ENCODE results near the gene PTOV1.

The PTOV1 gene

GRCh38 chr19:49850221-49850486 is 805 bp upstream of the PTOV1 start:
- Histone ChIP-seq H3K9me3 (ENCODE audit: control extremely low read depth in 1 of 5, control insufficient read depth in 4 of 5, insufficient read depth in 2 of 5, low read depth in 1 of 5, low read length in 4 of 5) (peaks cover 0 to 6% (median 0%) of the 10 kb centered on the region in 5 experiments), H3K4me3 (ENCODE audit: control insufficient read depth in 1 of 7, extremely low read depth in 1 of 7, insufficient read depth in 4 of 7, low read depth in 2 of 7, low read length in 6 of 7) (peak overlapping the region in 6 of 7 experiments; percentile 62 to 89 (median 83)), H3K4me1 (ENCODE audit: control extremely low read depth in 1 of 4, control insufficient read depth in 4 of 4, insufficient read depth in 4 of 4, low read length in 3 of 4) (peaks cover 7 to 38% (median 29%) of the 10 kb centered on the region in 4 experiments), H3K27ac (ENCODE audit: insufficient read depth in 1 of 2, low read depth in 1 of 2, low read length in 2 of 2, poor library complexity in 1 of 2, severe bottlenecking in 2 of 2) (peak overlapping the region; percentile 90 to 93), H3K36me3 (ENCODE audit: control insufficient read depth in 4 of 4, insufficient read depth in 4 of 4, low read length in 3 of 4) (peaks cover 0 to 9% (median 5%) of the 10 kb centered on the region in 4 experiments), H3K27me3 (replicated peaks in 2 of 5; ENCODE audit: control insufficient read depth in 4 of 5, insufficient read depth in 5 of 5, low read length in 4 of 5) (no peaks in the 10 kb centered on the region)
- no peak for DNase-seq
- 95% methylated on average over 4 of the region's 12 CpGs for WGBS (ENCODE audit: insufficient coverage)
- POLR2A ChIA-PET: interaction anchor here (0.6 to 2.1 kb wide), 6 partner anchors 14 to 84 kb away, joined by 3 to 9 read pairs (median 5); partner anchors contain the start of genes AKT1S1, FUZ, PNKP and TBC1D17
- CTCF ChIA-PET: interaction anchor here (0.9 to 2.7 kb wide), 7 partner anchors 14 to 81 kb away, joined by 3 to 11 read pairs (median 4); partner anchors contain the start of gene FUZ

GRCh38 chr19:49851456-49852259 is 699 bp downstream of the PTOV1 start:
- peak overlapping the region in 1 of 2 experiments; percentile 93 for H3K27ac ChIP-seq (ENCODE audit: insufficient read depth in 1 of 2, low read depth in 1 of 2, low read length in 2 of 2, poor library complexity in 1 of 2, severe bottlenecking in 2 of 2)
- H3K9me3 ChIP-seq (ENCODE audit: control extremely low read depth in 1 of 5, control insufficient read depth in 4 of 5, insufficient read depth in 2 of 5, low read depth in 1 of 5, low read length in 4 of 5): peaks cover 0 to 6% (median 0%) of the 10 kb centered on the region in 5 experiments
- CTCF ChIA-PET: interaction anchor here (1.6 to 2.7 kb wide), 3 partner anchors 13 to 42 kb away, joined by 4 to 11 read pairs (median 10); no protein-coding TSS in a partner anchor
- H3K4me3 ChIP-seq (ENCODE audit: control insufficient read depth in 1 of 7, extremely low read depth in 1 of 7, insufficient read depth in 4 of 7, low read depth in 2 of 7, low read length in 6 of 7): peak overlapping the region; percentile 62 to 89 (median 84)
- H3K36me3 ChIP-seq (ENCODE audit: control insufficient read depth in 4 of 4, insufficient read depth in 4 of 4, low read length in 3 of 4): peaks cover 0 to 23% (median 14%) of the 10 kb centered on the region in 4 experiments
- POLR2A ChIA-PET: interaction anchor here (0.8 to 2.1 kb wide), 5 partner anchors 12 to 78 kb away, joined by 3 to 9 read pairs (median 3); partner anchors contain the start of genes ATF5, FUZ and NUP62
- H3K27me3 ChIP-seq (replicated peaks in 2 of 5; ENCODE audit: control insufficient read depth in 4 of 5, insufficient read depth in 5 of 5, low read length in 4 of 5): no peaks in the 10 kb centered on the region
- peaks cover 7 to 38% (median 29%) of the 10 kb centered on the region in 4 experiments for H3K4me1 ChIP-seq (ENCODE audit: control extremely low read depth in 1 of 4, control insufficient read depth in 4 of 4, insufficient read depth in 4 of 4, low read length in 3 of 4)
- DNase-seq: peak in 1 of 3 donors; percentile 25
- WGBS (ENCODE audit: insufficient coverage): 3% methylated on average over 60 of the region's 78 CpGs

- H3K4me1 ChIP-seq (ENCODE audit: control extremely low read depth in 1 of 4, control insufficient read depth in 4 of 4, insufficient read depth in 4 of 4, low read length in 3 of 4): peaks cover 7 to 38% (median 29%) of the 10 kb centered on the region in 4 experiments
- H3K27me3 ChIP-seq (replicated peaks in 2 of 5; ENCODE audit: control insufficient read depth in 4 of 5, insufficient read depth in 5 of 5, low read length in 4 of 5): no peaks in the 10 kb centered on the region
- ChIA-PET CTCF (no interaction called here), POLR2A (no interaction called here)
- no peak overlapping the region for H3K27ac ChIP-seq (ENCODE audit: insufficient read depth in 1 of 2, low read depth in 1 of 2, low read length in 2 of 2, poor library complexity in 1 of 2, severe bottlenecking in 2 of 2)
- no peak for DNase-seq
- H3K4me3 ChIP-seq (ENCODE audit: control insufficient read depth in 1 of 7, extremely low read depth in 1 of 7, insufficient read depth in 4 of 7, low read depth in 2 of 7, low read length in 6 of 7): peak overlapping the region in 5 of 7 experiments; percentile 62 to 89 (median 82)
- H3K36me3 ChIP-seq (ENCODE audit: control insufficient read depth in 4 of 4, insufficient read depth in 4 of 4, low read length in 3 of 4): peaks cover 0 to 32% (median 21%) of the 10 kb centered on the region in 4 experiments
- H3K9me3 ChIP-seq (ENCODE audit: control extremely low read depth in 1 of 5, control insufficient read depth in 4 of 5, insufficient read depth in 2 of 5, low read depth in 1 of 5, low read length in 4 of 5): peaks cover 0 to 6% (median 0%) of the 10 kb centered on the region in 5 experiments
- WGBS (ENCODE audit: insufficient coverage): 99% methylated on average over 9 of the region's 14 CpGs
These were observed 1.7 kb downstream of the PTOV1 start for GRCh38 chr19:49852631-49853126.

GRCh38 chr19:49853852-49854377 is 3.0 kb downstream of the PTOV1 start:
- Histone ChIP-seq H3K36me3 (ENCODE audit: control insufficient read depth in 4 of 4, insufficient read depth in 4 of 4, low read length in 3 of 4) (peaks cover 3 to 44% (median 30%) of the 10 kb centered on the region in 4 experiments), H3K4me1 (ENCODE audit: control extremely low read depth in 1 of 4, control insufficient read depth in 4 of 4, insufficient read depth in 4 of 4, low read length in 3 of 4) (peaks cover 4 to 26% (median 20%) of the 10 kb centered on the region in 4 experiments), H3K9me3 (ENCODE audit: control extremely low read depth in 1 of 5, control insufficient read depth in 4 of 5, insufficient read depth in 2 of 5, low read depth in 1 of 5, low read length in 4 of 5) (peaks cover 0 to 4% (median 0%) of the 10 kb centered on the region in 5 experiments), H3K27me3 (replicated peaks in 2 of 5; ENCODE audit: control insufficient read depth in 4 of 5, insufficient read depth in 5 of 5, low read length in 4 of 5) (no peaks in the 10 kb centered on the region), H3K4me3 (ENCODE audit: control insufficient read depth in 1 of 7, extremely low read depth in 1 of 7, insufficient read depth in 4 of 7, low read depth in 2 of 7, low read length in 6 of 7) (no peak overlapping the region), H3K27ac (ENCODE audit: insufficient read depth in 1 of 2, low read depth in 1 of 2, low read length in 2 of 2, poor library complexity in 1 of 2, severe bottlenecking in 2 of 2) (no peak overlapping the region)
- ChIA-PET POLR2A (interaction anchor here (0.7 kb wide), 1 partner anchor 150 kb away, joined by 9 read pairs; no protein-coding TSS in a partner anchor), CTCF (no interaction called here)
- DNase-seq: no peak
- 98% methylated on average over 10 of the region's 10 CpGs for WGBS (ENCODE audit: insufficient coverage)

- no peak overlapping the region for H3K27ac ChIP-seq (ENCODE audit: insufficient read depth in 1 of 2, low read depth in 1 of 2, low read length in 2 of 2, poor library complexity in 1 of 2, severe bottlenecking in 2 of 2)
- CTCF ChIA-PET: no interaction called here
These were observed 3.7 kb downstream of the PTOV1 start for GRCh38 chr19:49854378-49855263.

GRCh38 chr19:49855277-49855675 is 4.3 kb downstream of the PTOV1 start:
- Histone ChIP-seq H3K27ac (ENCODE audit: insufficient read depth in 1 of 2, low read depth in 1 of 2, low read length in 2 of 2, poor library complexity in 1 of 2, severe bottlenecking in 2 of 2) (no peak overlapping the region), H3K9me3 (ENCODE audit: control extremely low read depth in 1 of 5, control insufficient read depth in 4 of 5, insufficient read depth in 2 of 5, low read depth in 1 of 5, low read length in 4 of 5) (no peaks in the 10 kb centered on the region), H3K27me3 (replicated peaks in 2 of 5; ENCODE audit: control insufficient read depth in 4 of 5, insufficient read depth in 5 of 5, low read length in 4 of 5) (no peaks in the 10 kb centered on the region), H3K4me3 (ENCODE audit: control insufficient read depth in 1 of 7, extremely low read depth in 1 of 7, insufficient read depth in 4 of 7, low read depth in 2 of 7, low read length in 6 of 7) (no peak overlapping the region), H3K4me1 (ENCODE audit: control extremely low read depth in 1 of 4, control insufficient read depth in 4 of 4, insufficient read depth in 4 of 4, low read length in 3 of 4) (peaks cover 4 to 18% (median 14%) of the 10 kb centered on the region in 4 experiments), H3K36me3 (ENCODE audit: control insufficient read depth in 4 of 4, insufficient read depth in 4 of 4, low read length in 3 of 4) (peaks cover 3 to 55% (median 37%) of the 10 kb centered on the region in 4 experiments)
- ChIA-PET CTCF (no interaction called here), POLR2A (no interaction called here)
- WGBS (ENCODE audit: insufficient coverage): 96% methylated on average over 10 of the region's 12 CpGs
- no peak for DNase-seq

More at GRCh38 chr19:49854378-49855263, 3.7 kb downstream of the PTOV1 start:
- peaks cover 4 to 24% (median 17%) of the 10 kb centered on the region in 4 experiments for H3K4me1 ChIP-seq (ENCODE audit: control extremely low read depth in 1 of 4, control insufficient read depth in 4 of 4, insufficient read depth in 4 of 4, low read length in 3 of 4)
- DNase-seq: no peak
- no peaks in the 10 kb centered on the region for H3K27me3 ChIP-seq (replicated peaks in 2 of 5; ENCODE audit: control insufficient read depth in 4 of 5, insufficient read depth in 5 of 5, low read length in 4 of 5)
- H3K9me3 ChIP-seq (ENCODE audit: control extremely low read depth in 1 of 5, control insufficient read depth in 4 of 5, insufficient read depth in 2 of 5, low read depth in 1 of 5, low read length in 4 of 5): no peaks in the 10 kb centered on the region
- H3K4me3 ChIP-seq (ENCODE audit: control insufficient read depth in 1 of 7, extremely low read depth in 1 of 7, insufficient read depth in 4 of 7, low read depth in 2 of 7, low read length in 6 of 7): no peak overlapping the region
- WGBS (ENCODE audit: insufficient coverage): 97% methylated on average over 37 of the region's 39 CpGs
- peaks cover 3 to 48% (median 32%) of the 10 kb centered on the region in 4 experiments for H3K36me3 ChIP-seq (ENCODE audit: control insufficient read depth in 4 of 4, insufficient read depth in 4 of 4, low read length in 3 of 4)
- POLR2A ChIA-PET: no interaction called here

Measured in common myeloid progenitor, CD34-positive (primary cell).